Stimulated activated CD8-positive, alpha-beta memory T cell treated with anti-CD3 and anti-CD28 coated beads, Interleukin-15, amount 100 ng/mL, for 1 hour (primary cell): ENCODE results near the gene CRTC1.

Experiments used
- DNase-seq: peaks from one replicate; pipeline ENCODE4 v3.0.0-alpha.2; 2020; ENCODE audit warnings: low read depth

CRTC1 gene

DNA sequence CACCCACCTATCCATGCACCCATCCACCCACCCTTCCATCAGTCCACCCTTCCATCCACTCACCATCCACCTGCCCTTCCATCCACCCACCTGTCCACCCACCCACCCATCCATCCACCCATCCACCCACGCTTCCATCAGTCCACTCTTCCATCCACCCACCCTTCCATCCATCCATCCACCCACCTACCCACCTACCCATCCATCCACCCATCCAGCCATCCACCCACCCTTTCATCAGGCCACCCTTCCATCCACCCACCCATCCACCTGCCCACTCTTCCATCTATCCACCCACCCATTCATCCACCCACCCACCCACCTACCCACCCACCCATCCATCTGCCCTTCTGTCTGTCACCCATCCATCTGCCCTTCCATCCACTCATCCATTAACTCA, 29.6 kb upstream of the CRTC1 start:
- DNase-seq, result no peak

DNA sequence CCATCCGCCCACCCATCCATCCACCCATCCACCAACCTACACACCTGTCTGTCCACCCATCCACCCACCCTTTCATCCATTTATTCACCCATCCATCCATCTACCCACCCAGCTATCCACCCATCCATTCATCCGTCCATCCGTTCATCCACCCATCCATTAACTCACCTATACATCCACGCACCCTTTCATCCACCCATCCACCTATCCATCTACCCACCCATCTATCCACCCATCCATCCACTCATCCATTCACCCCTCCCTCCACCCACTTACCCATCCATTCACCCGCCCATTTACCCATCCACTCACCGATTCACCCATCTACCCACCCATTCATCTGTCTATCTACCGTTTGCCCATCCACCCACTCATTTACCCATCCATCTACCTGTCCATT, 29.0 kb upstream of the CRTC1 start:
- no peak for DNase-seq

DNA sequence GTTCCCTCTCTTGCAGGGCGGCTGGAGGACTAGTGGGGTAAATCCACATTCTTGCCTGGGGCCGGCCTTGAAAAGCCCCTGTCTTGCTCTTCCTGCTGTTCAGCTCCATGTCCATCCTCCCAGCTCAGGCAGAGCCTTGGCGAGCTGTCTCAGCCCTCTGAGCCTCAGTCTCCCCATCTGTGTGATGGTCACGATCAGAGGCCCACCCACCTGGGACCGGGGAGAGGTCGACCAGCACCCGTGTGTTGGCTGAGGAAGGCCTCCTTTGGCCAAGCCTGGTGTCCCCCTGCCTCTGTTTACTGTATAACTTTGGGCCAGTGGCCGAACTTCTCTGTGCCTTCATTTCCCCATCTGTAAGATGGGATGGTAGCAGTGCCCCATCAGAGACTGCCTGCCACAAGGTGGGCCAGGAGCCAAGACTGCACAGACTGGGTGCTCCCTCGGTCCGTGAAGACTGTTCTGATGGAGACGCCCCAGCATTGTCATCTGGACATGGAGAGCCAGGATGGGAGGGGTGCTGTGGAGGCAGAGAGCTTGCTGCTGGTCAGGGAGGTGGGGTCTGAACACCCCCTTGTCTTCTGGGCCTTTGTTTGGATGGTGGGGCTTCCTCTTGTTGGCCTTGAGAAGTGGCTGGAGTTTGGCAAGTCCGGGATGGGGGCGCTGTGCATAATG, 28.2 kb upstream of the CRTC1 start:
- DNase-seq, result no peak

DNA sequence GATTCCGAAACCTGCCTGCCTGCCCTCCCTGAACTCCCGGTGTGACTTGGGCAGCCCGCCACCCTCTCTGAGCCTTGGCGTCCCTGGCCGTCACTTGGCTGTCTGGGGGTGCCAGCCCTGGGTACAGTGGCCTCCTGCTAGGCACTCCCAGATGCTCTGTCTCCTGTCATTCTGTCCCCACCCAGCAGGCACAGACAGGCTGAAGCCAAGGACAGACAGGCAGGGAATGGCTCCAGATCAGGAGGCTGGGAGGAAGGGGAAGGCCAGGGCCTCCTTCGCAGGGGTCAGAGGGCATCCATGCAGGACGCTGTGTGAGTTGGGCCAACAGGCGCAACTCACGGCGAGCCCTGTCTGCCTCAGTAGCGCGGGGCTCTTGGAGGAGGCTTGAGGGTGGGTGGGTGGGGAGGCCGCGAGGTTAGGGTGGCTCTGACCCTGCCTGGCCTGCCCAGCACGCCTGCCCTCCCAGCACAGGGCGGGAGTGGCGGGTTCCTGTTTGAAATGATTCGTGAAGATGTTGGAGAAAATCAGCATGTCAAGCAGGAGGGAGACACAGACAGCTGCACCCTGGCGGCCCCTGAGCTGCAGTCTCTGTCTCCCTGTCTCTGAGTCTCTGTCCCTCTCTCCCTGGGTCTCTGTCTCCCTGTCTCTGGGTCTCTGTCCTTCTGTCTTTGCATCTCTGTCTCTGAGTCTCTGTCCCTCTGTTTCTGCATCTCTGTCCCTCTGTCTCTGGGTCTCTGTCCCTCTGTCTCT, 27.0 kb upstream of the CRTC1 start:
- no peak for DNase-seq

DNA sequence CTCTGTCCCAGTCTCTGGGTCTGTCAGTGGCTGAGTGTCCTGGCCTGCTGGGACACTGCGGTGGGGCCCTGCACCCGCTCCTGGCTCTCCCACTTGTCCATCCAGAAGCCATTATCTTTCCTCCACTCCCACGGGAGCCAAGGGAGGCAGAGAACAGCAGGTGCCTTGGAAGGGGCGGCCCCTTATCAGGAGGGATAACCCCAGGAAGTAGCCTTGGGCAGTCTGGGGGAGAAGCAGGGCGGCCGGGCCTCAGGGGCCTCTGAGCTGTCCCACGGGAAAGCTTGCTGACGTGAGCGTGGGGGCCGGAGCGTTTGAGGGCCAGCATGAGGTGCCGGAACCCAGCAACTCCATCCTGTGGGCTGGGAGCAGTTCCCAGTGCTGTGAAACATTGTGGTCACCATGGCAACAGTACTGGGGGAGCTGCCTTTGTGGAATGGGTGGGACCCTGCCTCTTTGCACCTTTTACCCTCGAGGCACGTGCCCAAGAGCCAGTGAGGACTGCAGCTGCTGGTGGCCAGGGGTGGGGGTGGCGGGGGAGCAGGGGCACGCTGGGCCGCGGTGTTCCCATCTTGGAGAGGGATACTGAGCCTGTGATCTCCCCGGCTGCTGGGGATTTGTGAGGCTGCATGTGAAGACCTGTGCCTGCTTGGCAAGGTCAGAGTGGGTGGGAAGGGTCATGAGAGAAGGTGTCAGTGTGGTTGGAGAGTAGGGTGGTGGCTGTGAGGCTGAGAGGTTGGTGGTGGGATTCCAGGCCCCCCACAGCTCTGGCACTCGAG, 25.7 kb upstream of the CRTC1 start:
- no peak for DNase-seq

DNA sequence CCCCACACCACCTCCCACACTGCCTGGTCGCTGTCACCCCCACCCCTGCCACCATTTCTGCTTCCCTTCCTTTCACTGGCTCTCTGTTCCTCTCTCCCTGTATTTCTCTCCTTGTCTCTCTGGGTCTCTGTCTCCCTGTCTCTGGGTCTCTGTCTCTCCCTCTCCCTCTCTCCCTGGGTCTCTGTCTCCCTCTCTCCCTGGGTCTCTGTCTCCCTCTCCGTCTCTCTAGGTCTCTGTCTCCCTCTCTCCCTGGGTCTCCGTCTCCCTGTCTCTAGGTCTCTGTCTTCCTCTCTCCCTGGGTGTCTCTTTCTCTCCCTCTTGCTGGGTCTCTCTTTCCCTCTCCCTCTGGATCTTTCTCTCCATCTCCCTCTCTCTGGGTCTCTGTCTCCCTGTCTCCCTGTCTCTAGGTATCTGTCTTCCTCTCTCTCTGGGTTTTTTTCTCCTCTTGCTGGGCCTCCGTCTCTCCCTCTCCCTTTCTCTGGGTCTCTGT, 25.1 kb upstream of the CRTC1 start:
- DNase-seq, result no peak

DNA sequence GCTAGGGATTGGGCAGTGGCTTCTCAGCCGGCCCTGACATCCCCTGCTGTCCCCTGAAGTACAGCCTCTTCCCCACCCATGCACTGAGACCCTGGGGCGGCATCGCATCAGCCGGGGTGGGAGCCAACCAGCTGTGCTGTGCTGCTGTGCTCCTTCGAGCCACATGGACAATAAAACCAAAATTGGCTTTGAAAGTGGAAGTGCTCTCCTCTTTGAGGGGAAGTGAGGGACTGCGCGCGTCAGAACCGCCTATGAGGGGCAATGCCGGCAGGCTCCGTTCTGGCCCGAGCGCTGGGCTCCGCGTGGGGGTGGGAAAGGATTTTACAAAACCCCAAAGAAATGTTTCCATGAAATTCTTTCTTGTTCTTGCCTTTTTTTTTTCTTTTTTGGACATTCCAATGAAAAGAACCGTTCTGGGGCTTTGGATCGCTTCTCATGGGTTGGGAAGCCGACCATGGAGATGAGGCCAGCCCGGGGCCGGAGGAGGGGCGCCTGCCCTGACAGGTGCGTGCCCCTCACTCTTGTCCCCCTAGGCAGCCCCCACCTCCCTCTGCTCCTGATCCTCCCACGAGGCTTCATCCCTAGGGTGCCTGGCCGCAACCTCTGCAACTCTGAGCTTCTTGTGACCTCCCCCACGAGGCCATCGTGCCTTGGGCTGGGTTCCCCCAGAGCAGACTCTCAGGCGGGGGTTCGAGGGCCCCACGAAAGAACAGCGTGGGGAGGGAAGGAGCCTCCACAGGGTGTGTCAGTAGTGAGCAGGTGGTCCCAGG, 24.0 kb upstream of the CRTC1 start:
- DNase-seq, result no peak

DNA sequence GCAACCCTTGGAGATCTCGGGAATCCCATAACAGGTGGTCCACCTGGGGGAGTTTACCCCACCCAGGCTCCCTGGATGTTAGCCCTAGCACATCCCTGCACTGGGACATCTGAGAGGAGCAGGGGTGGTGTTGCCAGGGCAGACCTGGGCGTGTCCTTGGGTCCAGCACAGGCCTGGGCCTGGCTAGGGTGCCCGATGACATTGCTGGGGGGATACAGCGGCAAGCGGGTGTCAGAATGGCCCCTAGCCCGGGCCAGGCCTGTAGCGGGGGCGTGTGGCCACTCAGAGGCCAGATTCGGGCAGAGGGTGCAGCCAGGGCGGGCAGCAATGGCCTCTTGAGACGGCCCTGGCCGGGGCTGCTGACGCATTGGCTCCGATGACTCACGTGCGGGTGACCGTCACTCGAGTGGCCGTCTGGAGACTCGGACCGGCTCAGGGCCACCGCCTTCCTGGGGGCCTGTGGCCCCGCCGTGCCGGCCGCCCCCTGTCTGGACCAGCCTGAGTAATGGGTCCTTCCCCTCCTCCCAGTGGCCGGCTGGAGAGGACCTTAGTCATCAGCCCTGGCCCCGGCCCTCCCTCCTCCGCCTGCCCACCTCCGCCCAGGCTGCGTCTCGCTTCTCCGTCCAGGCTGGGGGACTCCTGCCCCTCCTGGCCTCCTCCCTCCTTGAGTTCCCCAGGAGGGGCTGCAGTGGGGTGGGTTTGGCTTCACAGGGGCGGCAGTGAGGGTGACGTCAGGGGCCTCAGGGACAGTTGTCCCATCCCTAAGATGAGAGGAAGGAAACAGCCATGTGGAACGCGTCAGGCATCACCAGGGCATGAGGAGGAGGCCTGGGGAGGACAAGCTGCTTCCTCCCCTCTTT, 23.2 kb upstream of the CRTC1 start:
- DNase-seq, result no peak

DNA sequence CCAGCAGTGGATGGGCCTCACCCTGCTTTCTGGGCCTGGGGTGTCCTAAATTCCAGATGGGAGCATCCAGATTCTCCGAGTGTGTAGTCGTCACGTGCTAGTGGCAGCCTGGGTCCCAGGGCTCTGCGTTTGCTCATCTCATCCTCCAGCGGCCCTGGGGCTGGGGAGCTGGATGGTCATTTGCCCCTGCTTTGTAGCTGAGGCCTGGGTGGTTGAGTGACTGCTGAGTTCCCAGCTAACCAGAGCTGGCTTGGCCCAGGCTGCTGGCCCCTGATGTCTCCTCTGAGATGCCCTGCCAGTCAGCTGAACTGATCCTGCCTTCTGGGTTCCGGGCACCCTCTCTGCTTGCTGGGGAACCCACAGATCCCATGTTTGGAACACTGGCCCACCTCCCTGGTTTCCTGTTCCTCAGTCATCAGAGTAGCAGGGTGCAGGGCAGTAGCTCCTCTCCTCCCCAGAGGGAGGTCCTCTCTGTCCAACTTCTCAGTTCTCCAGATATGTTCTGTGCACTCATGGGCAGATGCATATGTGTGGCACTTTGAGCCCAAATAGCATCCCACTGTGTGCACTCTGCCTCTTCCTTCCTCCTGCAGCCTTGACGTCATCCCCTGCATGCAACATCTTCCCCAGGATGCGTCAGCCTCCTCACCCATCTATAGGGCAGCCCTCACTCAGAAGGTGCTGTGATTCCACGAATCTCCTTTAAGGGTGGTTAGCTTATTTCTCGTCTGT, 22.4 kb upstream of the CRTC1 start:
- DNase-seq, result no peak

DNA sequence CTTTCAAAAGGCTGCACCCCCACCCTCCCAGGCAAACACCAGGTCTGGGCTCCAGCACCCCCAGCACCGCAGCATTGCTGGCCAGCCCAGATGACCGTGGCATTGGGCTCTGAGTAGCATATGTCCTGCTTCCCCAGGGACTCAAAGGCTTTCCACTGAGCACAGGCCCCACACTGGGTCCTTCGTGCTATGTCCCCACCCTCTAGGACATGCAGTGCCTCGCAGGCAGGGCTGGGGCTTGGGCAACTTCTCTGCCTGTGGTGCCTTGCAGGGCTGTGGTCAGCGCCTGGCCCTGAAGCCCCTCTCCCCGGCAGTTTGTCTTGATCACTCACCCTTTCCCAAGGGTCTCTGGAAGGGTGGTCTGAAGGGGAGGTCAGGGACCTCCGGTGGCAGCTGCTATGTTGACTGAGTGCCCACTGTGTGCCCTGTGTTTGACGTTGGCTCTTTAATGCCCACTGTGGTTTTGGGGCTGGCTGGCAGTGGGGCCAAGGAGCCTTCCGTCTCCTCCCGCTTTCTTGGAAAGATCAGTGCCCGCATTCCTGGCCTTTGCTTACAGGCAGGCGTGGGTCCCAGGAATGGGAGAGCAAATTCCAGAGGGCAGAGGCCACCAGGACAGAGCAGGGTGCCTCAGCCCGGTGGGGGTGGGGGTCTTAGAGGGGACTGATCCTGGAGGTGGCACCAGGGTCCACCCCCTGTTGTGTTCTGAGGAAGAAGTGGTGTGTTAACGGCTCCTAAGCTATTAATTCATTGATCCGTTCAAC, 20.3 kb upstream of the CRTC1 start:
- DNase-seq, result no peak

DNA sequence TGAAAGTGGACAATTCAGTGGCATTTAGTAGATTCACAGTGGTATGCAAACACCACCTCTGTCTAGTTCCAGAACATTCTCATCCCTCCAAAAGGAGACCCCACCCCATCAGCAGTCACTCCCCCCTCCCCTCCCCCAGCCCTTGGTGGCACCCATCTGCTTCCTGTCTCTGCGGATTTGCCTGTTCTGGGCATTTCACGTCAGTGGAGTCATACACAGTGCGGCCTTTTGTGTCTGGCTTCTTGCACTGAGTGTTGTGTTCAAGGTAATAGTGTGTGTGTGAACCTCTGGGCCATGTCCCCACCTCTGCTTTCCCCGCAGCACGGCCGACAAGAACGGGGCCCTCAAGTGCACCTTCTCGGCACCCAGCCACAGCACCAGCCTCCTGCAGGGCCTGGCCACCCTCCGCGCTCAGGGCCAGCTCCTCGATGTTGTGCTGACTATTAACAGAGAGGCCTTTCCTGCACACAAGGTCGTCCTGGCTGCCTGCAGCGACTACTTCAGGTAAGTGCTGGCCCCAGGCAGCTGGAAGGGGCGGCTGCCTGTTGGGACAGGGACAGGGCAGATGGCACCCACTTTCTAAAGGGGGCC, 19.4 kb upstream of the CRTC1 start:
- DNase-seq, result no peak

DNA sequence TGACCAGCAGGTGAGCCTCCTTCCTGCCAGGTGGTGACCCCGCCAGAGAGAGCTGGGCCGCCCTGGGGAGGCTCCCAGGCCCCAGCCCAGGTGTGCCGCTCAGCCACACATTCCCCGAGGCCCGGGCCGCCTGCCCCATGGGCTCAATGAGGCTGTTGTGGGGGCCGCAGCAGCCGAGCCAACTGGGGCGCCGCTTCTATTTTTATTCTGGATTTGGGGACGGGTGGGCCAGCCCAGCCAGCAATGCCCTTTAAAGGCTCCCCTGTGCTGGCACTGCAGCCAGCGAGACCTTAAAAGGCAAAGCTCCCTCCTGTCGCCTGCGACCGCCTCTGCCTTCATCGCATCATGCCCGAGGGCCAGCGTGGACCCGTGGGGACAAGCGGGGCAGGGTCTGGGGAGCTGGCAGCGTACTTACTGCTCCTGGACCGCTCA, 17.7 kb upstream of the CRTC1 start:
- no peak for DNase-seq

DNA sequence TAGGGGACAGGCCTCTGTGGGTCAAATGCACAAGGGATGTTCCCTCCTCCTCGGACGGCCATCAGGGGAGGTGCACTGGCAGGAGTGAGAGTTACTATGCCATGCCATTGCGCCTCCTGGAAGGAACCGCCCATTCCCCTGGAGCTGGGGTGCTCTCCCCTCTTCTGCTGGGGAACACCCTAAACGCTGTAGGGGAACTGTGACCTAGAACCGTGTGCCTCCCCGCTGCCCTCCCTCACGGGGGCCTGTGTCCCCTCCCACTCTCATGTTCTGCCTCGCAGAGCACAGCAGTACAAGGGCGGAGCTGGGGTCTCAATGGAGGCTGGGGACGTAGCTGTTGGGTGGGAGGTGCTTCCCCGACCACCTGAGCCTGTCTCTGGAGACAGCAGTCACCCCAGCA, 17.2 kb upstream of the CRTC1 start:
- no peak for DNase-seq

DNA sequence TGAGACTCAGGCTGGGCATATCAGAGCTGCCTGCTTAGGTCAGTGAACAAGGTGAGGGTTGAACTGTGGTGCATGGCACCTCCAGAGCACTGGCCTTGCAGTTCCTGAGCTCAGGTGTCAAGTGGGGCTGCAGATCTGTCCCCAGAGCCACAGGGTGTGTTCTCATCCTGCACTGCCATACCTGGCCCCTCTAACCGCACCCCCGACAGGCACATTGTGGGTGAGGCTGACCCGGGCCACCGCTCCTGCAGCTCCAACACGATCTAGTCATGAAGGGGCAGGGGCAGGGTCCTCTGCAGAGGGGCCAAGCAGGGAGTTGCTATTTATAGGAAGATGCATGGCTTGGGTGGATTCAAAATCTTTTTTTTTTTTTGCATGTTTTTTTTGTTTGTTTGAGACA, 16.7 kb upstream of the CRTC1 start:
- DNase-seq, result no peak

DNA sequence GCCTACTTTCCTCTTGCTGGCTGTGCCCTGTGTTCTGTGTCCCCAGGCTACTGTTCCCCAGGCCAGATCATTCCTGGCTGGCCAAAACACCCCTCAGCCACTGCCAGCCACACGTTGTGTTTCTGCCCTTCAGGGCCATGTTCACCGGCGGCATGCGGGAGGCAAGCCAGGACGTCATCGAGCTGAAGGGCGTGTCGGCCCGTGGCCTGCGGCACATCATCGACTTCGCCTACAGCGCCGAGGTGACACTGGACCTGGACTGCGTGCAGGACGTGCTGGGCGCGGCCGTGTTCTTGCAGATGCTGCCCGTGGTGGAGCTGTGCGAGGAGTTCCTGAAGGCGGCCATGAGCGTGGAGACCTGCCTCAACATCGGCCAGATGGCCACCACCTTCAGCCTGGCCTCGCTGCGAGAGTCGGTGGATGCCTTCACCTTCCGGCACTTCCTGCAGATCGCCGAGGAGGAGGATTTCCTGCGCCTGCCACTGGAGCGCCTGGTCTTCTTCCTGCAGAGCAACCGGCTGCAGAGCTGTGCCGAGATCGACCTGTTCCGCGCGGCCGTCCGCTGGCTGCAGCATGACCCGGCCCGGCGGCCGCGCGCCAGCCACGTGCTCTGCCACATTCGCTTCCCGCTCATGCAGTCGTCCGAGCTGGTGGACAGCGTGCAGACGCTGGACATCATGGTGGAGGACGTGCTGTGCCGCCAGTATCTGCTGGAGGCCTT, 15.8 kb upstream of the CRTC1 start:
- DNase-seq, result no peak

DNA sequence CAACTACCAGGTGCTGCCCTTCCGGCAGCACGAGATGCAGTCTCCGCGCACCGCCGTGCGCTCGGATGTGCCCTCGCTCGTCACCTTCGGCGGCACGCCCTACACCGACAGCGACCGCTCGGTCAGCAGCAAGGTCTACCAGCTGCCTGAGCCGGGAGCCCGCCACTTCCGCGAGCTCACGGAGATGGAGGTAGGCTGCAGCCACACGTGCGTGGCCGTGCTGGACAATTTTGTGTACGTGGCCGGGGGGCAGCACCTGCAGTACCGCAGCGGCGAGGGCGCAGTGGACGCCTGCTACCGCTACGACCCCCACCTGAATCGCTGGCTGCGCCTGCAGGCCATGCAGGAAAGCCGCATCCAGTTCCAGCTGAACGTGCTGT, 15.2 kb upstream of the CRTC1 start:
- DNase-seq, result no peak

DNA sequence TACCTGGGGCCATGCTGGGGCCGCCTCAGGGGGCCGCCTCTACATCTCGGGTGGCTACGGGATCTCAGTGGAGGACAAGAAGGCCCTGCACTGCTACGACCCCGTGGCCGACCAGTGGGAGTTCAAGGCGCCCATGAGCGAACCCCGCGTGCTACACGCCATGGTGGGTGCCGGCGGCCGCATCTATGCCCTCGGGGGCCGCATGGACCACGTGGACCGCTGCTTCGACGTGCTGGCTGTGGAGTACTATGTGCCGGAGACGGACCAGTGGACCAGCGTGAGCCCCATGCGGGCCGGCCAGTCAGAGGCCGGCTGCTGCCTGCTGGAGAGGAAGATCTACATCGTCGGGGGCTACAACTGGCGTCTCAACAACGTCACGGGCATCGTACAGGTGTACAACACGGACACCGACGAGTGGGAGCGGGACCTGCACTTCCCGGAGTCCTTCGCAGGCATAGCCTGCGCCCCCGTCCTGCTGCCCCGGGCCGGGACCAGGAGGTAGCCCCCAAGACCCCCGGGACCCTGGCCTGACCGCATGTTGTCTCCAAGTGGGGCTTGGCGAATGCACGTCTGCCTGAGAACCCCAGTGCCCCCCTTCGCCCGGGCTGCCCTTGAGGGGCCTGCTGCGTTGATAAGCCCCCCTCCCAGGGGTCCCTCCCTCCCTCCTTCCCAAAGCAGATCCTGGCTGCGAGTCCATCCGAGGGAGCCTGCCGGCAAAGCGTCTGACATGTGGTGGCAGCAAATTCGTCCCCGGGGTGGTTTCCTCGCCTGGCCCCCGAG, 14.5 kb upstream of the CRTC1 start:
- no peak for DNase-seq

DNA sequence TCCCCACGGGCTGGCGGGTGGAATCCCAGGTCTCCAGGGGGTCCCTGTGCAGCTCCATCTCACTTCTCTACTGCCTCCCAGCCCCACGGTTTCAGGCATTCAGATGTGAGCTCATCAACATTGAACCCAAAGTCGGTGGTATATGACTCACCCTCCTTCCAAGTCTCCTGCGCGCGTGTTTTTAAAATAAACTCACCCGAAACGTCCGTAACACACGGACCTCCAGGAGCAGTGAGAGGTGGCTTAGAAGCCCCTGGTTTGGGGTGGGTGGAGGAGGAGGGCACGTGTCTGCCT, 14.0 kb upstream of the CRTC1 start:
- no peak for DNase-seq
